H7 (cell line): ENCODE data around the gene CSAD. TPM values are rescaled to one million over a fixed set of nuclear protein-coding genes. Genes with fewer than 3 reads are reported as not detected.
"Not testable (repeated sequence)": the region's sequence is repeated elsewhere in the genome, so short reads cannot be mapped to it uniquely, and the experiment has no call there.

ENCODE experiments used
- DNase-seq: peaks from one replicate; pipeline ENCODE4 v3.0.0; 2012
- H3K27me3 ChIP-seq: 2 replicates; pipeline ENCODE4 v1.6.0; 2011; ENCODE audit warnings: mild to moderate bottlenecking, low read length; ENCODE audit not compliant: control insufficient read depth, insufficient read depth
- H3K36me3 ChIP-seq: replicated peaks from 2 replicates; pipeline ENCODE4 v1.5.1; 2011; ENCODE audit warnings: low read length; ENCODE audit not compliant: control insufficient read depth, insufficient read depth
- H3K4me3 ChIP-seq: 2 replicates; pipeline ENCODE4 v1.5.1; 2011; ENCODE audit warnings: low read depth, mild to moderate bottlenecking, control low read depth, low read length, moderate library complexity; ENCODE audit not compliant: insufficient read depth
- total RNA-seq: library from RNA; depleted of rRNA; stranded (reverse); fragments of >200 nt; shearing (Covaris generic); gene quantifications from 2 replicates; pipeline ENCODE4 v1.2.3, GENCODE V29; 2014; rRNA removed

Gene CSAD
- total RNA-seq, 1 experiment from 2014 or later, result 3.0 TPM

DNA sequence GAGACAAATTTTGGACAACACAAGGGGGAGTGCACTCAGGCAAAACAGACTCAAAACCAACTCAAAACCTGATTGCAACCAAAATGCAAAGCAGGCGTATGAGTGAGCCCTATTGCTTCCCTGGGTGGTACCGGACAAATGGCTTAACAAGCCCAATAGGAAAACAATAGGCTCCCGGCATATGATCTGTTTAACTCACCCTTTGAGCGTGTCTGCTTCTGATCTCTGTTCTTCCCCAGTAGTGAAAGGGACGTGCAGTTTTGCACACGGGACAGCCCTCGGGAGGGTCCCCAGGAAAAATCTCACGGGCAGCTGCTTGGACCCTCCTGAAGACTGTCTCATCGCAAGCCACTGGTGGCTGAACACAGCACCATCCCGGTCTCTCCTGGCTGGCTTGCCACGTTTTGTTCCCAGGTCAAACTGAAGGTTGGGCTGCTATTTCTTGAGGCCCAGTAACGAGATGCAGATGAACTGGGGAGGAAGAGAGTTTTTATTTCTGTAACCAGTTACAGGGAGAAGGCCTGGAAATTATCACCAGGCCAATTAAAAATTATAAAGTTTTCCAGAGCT lies 67.5 kb downstream of the CSAD start:
- Histone ChIP-seq H3K36me3 (no peaks in the 10 kb centered on the region), H3K27me3 (no peaks in the 10 kb centered on the region; the same call in 1 of the 2 replicates), H3K4me3 (no peak overlapping the region)
- DNase-seq, result no peak

DNA sequence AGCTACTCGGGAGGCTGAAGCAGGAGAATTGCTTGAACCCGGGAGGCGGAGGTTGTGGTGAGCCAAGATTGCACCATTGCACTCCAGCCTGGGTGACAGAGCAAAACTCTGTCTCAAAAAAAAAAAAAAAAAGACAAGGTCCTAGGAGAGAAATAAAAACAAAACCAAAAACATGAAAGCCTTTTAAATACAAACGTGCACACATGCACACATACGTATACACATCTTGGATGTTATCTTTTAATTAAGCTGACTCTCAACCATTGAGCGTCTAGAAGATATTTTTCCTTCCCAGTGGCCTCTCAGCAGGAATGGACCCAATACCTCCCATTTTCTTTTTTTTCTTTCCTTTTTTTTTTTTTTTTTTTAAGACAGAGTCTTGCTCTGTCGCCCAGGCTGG lies 68.3 kb downstream of the CSAD start:
- not testable (repeated sequence) for H3K36me3 ChIP-seq, H3K27me3 ChIP-seq, DNase-seq, H3K4me3 ChIP-seq

Other genes starting within 250 kb of the CSAD start
- 578 and 613 TPM in 2 replicates for gene KRT18, start 231.8 kb downstream of the CSAD start, total RNA-seq
- gene EIF4B, start 174.5 kb downstream of the CSAD start, total RNA-seq, result 581 and 770 TPM in 2 replicates
- gene TNS2, start 130.9 kb downstream of the CSAD start, total RNA-seq, result 7.6 and 8.7 TPM in 2 replicates
- 8.3 and 8.7 TPM in 2 replicates for gene SPRYD3, start 101.5 kb downstream of the CSAD start, total RNA-seq
- 10.8 and 17.5 TPM in 2 replicates for gene IGFBP6, start 83.3 kb downstream of the CSAD start, total RNA-seq
- gene SOAT2, start 77.4 kb downstream of the CSAD start, total RNA-seq, result not detected in 2 replicates
- 8.7 and 9.1 TPM in 2 replicates for gene ZNF740, start 203 bp downstream of the CSAD start, total RNA-seq
- 0.30 and 0.52 TPM in 2 replicates for gene ITGB7, start 26.3 kb upstream of the CSAD start, total RNA-seq
- 50.1 and 58.1 TPM in 2 replicates for gene RARG, start 51.3 kb upstream of the CSAD start, total RNA-seq
- gene ESPL1, start 87.4 kb upstream of the CSAD start, total RNA-seq, result 43.6 and 46.2 TPM in 2 replicates
- 242 and 304 TPM in 2 replicates for gene PFDN5, start 114.6 kb upstream of the CSAD start, total RNA-seq
- gene MYG1, start 118.8 kb upstream of the CSAD start, total RNA-seq, result 74.2 and 98.0 TPM in 2 replicates
- gene AAAS, start 140.7 kb upstream of the CSAD start, total RNA-seq, result 131 and 137 TPM in 2 replicates
- 0.14 and 0.44 TPM in 2 replicates for gene SP7, start 155.4 kb upstream of the CSAD start, total RNA-seq
- gene SP1, start 199.3 kb upstream of the CSAD start, total RNA-seq, result 46.7 and 51.8 TPM in 2 replicates
- 0.52 and 1.6 TPM in 2 replicates for gene AMHR2, start 242.9 kb upstream of the CSAD start, total RNA-seq